ENCODE measurements around the gene DHRS7C. TPM values are rescaled to one million over a fixed set of nuclear protein-coding genes. Genes with fewer than 3 reads are reported as not detected.

DHRS7C gene
- total RNA-seq, 6 experiments from 2014 or later = not detected

- TF ChIP-seq CTCF (IDR thresholded peaks at IDR 0.05) = no peak
- H3K4me1 Mint-ChIP-seq (ENCODE audit: low read depth) = no peaks in the 10 kb centered on the region
- no peak for DNase-seq
- H3K27ac Mint-ChIP-seq = no peak within 1 kb of the TSS
- peaks cover 4% of the 10 kb centered on the region; the same call in 1 of the 2 replicates for H3K27me3 Mint-ChIP-seq (ENCODE audit: insufficient read depth)
- H3K4me3 Mint-ChIP-seq = no peak within 1 kb of the TSS
- H3K9me3 Mint-ChIP-seq = peaks cover 17% of the 10 kb centered on the region; the same call in 1 of the 2 replicates
- H3K36me3 Mint-ChIP-seq (ENCODE audit: low read depth) = peaks cover 5% of the 10 kb centered on the region; the same call in 1 of the 2 replicates
Measured at GRCh38 chr17:9821921-9822320, 30.5 kb upstream of the DHRS7C start, which contains the start of gene GSG1L2. TSS of gene GSG1L2 (minus strand) at chr17:9822079. CDS start at chr17:9822071, 8 bp downstream.

DNA sequence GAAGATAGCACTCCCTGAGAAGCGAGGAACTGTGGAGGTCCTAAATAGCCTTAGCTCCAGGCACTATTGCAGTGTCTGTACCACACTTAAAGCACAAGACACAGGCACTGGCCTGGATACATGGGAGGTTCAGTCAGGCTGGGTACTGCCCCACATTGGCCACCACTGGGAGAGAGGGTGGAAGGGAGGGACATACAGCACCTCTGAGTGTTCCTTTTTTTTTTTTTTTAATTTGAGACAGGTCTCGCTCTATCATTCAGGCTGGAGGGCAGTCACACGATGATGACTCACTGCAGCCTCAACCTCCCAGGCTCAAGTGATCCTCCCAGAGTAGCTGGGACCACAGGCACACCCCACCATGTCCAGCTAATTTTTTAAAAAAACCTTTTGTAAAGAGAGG lies 29.1 kb upstream of the DHRS7C start:
- no peaks in the 10 kb centered on the region for H3K4me1 Mint-ChIP-seq (ENCODE audit: low read depth)
- no peak for TF ChIP-seq CTCF (IDR thresholded peaks at IDR 0.05)
- no peak for DNase-seq
- no peak overlapping the region for H3K27ac Mint-ChIP-seq
- peaks cover 24% of the 10 kb centered on the region; the same call in 1 of the 2 replicates for H3K9me3 Mint-ChIP-seq
- peaks cover 4% of the 10 kb centered on the region; the same call in 1 of the 2 replicates for H3K27me3 Mint-ChIP-seq (ENCODE audit: insufficient read depth)
- no peak overlapping the region for H3K4me3 Mint-ChIP-seq
- peaks cover 11% of the 10 kb centered on the region; the same call in 1 of the 2 replicates for H3K36me3 Mint-ChIP-seq (ENCODE audit: low read depth)

DNA sequence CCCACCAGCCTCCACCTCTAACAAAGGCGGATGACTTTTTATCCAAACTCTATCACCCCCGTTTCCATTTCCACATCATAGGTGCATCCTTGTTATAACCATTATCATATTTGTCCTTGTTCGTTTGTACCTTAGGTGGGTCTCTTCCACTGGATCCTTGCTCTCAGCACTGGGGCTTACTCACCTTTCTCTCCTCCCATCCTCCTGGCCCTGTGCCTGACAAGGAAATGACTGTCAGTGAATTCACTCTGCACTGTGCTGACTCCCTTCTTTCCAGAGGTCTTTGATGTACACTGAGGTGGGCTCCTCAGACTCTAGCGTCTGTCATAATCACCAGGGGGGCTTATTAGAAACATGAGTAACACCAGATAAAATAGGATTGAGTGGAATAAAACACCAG lies 27.4 kb upstream of the DHRS7C start:
- Mint-ChIP-seq H3K4me3 (no peak overlapping the region), H3K9me3 (peaks cover 24% of the 10 kb centered on the region; the same call in 1 of the 2 replicates), H3K27ac (no peak overlapping the region), H3K4me1 (ENCODE audit: low read depth) (no peaks in the 10 kb centered on the region), H3K36me3 (ENCODE audit: low read depth) (peaks cover 11% of the 10 kb centered on the region; the same call in 1 of the 2 replicates), H3K27me3 (ENCODE audit: insufficient read depth) (peaks cover 5% of the 10 kb centered on the region; the same call in 1 of the 2 replicates)
- DNase-seq = no peak
- no peak for TF ChIP-seq CTCF (IDR thresholded peaks at IDR 0.05)

GRCh38 chr17:9817086-9817485 lies 25.7 kb upstream of the DHRS7C start:
- peak; percentile 43 for DNase-seq
- H3K36me3 Mint-ChIP-seq (ENCODE audit: low read depth) = peaks cover 6% of the 10 kb centered on the region; the same call in 1 of the 2 replicates
- H3K9me3 Mint-ChIP-seq = peaks cover 19% of the 10 kb centered on the region; the same call in 1 of the 2 replicates
- no peak overlapping the region for H3K27ac Mint-ChIP-seq
- no peaks in the 10 kb centered on the region for H3K4me1 Mint-ChIP-seq (ENCODE audit: low read depth)
- peaks cover 4% of the 10 kb centered on the region; the same call in 1 of the 2 replicates for H3K27me3 Mint-ChIP-seq (ENCODE audit: insufficient read depth)
- no peak overlapping the region for H3K4me3 Mint-ChIP-seq
- TF ChIP-seq CTCF (IDR thresholded peaks at IDR 0.05) = no peak

- Mint-ChIP-seq H3K27ac (no peak overlapping the region), H3K36me3 (ENCODE audit: low read depth) (peaks cover 6% of the 10 kb centered on the region; the same call in 1 of the 2 replicates), H3K9me3 (peaks cover 19% of the 10 kb centered on the region; the same call in 1 of the 2 replicates), H3K4me3 (no peak overlapping the region), H3K4me1 (ENCODE audit: low read depth) (no peaks in the 10 kb centered on the region), H3K27me3 (ENCODE audit: insufficient read depth) (peaks cover 4% of the 10 kb centered on the region; the same call in 1 of the 2 replicates)
- no peak for TF ChIP-seq CTCF (IDR thresholded peaks at IDR 0.05)
- no peak for DNase-seq
Measured at GRCh38 chr17:9816472-9816871, 25.1 kb upstream of the DHRS7C start.
